MM.1S (cell line): Measurements from ENCODE around the gene COL26A1.

Experiments
- CTCF ChIP-seq: fragments of 300-600 bp; sonication (generic); IDR thresholded peaks from 2 replicates; pipeline ENCODE4 v1.5.1; 2016; ENCODE audit warnings: antibody characterized with exemption, low read length, mixed read lengths
- EZH2 ChIP-seq: fragments of 300-600 bp; sonication (generic); optimal IDR thresholded peaks from 2 replicates; pipeline ENCODE3; 2017; ENCODE audit warnings: low read depth, mild to moderate bottlenecking, antibody characterized with exemption, low read length, mixed read lengths
- EZH2phosphoT487 ChIP-seq: fragments of 300-600 bp; sonication (generic); IDR thresholded peaks from 2 replicates; pipeline ENCODE4 v1.6.1; 2018; ENCODE audit warnings: antibody characterized with exemption, low read length

- TF ChIP-seq CTCF (no peak), EZH2 (no peak), EZH2phosphoT487 (no peak)
These were observed 28.8 kb upstream of the COL26A1 start for GRCh38 chr7:101333912-101334311.
